Measurements from ENCODE around the gene IFNK.
A peak's percentile ranks its signal among the peaks of the same experiment; 100 is the strongest.

IFNK gene

GRCh38 chr9:27527702-27528075 lies 3.6 kb downstream of the IFNK start:
- peaks cover 8% of the 10 kb centered on the region for H3K4me1 Mint-ChIP-seq (ENCODE audit: low read depth)
- no peak overlapping the region for H3K27ac Mint-ChIP-seq
- peaks cover 44% of the 10 kb centered on the region for H3K27me3 Mint-ChIP-seq (ENCODE audit: low read depth)
- peak overlapping the region; percentile 25 for H3K4me3 Mint-ChIP-seq
- no peaks in the 10 kb centered on the region for H3K36me3 Mint-ChIP-seq (ENCODE audit: low read depth)
- H3K9me3 Mint-ChIP-seq, result no peaks in the 10 kb centered on the region

DNA sequence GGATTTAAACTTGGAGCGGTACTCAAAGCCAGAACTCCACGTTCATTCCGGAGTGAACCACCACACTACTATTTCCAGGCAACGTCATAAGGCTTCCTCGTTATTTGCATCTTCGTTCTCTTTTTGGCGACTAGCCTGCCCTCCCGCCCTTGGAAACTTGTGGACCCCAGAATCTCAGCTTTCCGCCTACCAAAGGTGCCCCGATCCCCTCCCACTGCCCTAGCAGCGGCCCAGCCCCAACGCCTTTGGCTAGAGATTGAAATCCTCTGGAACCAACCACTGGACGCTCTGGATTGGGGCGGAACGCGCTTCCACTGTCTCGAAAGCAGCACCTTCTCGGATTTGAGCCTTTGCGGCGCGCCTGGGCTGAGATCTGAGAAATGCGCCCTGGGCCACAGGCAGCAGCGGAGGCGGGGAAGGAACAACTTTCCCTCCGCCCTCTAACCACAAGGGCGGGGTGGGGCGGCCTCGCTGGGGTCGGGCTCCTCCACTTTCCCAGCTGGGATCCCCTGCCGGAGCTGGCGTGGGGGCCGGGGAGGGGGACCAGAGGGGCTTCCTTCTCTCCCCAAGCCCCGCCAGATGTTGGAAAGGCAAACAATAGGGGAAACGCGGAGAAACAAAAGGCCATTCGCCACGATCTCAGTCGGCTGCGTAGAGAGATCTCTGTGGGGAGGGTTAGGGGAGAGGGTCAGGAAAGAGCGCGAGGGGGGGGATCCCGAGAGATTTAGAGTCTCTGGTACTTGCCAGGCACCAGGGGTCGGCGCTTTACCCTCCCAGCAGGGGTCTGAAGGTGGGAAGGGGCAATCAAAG lies 4.2 kb downstream of the IFNK start:
- H3K27ac Mint-ChIP-seq, result peak overlapping the region; percentile 18

GRCh38 chr9:27528886-27529315 lies 4.8 kb downstream of the IFNK start:
- Mint-ChIP-seq H3K36me3 (ENCODE audit: low read depth) (no peaks in the 10 kb centered on the region), H3K4me3 (peak overlapping the region; percentile 81), H3K27ac (peak overlapping the region; percentile 11), H3K27me3 (ENCODE audit: low read depth) (peaks cover 45% of the 10 kb centered on the region), H3K4me1 (ENCODE audit: low read depth) (peaks cover 8% of the 10 kb centered on the region), H3K9me3 (no peaks in the 10 kb centered on the region)

More for the DNA sequence above, 4.2 kb downstream of the IFNK start:
- H3K4me3 Mint-ChIP-seq, result peak overlapping the region; percentile 81
- H3K27me3 Mint-ChIP-seq (ENCODE audit: low read depth), result peaks cover 46% of the 10 kb centered on the region
- H3K4me1 Mint-ChIP-seq (ENCODE audit: low read depth), result peaks cover 8% of the 10 kb centered on the region
- no peaks in the 10 kb centered on the region for H3K36me3 Mint-ChIP-seq (ENCODE audit: low read depth)
- no peaks in the 10 kb centered on the region for H3K9me3 Mint-ChIP-seq

DNA sequence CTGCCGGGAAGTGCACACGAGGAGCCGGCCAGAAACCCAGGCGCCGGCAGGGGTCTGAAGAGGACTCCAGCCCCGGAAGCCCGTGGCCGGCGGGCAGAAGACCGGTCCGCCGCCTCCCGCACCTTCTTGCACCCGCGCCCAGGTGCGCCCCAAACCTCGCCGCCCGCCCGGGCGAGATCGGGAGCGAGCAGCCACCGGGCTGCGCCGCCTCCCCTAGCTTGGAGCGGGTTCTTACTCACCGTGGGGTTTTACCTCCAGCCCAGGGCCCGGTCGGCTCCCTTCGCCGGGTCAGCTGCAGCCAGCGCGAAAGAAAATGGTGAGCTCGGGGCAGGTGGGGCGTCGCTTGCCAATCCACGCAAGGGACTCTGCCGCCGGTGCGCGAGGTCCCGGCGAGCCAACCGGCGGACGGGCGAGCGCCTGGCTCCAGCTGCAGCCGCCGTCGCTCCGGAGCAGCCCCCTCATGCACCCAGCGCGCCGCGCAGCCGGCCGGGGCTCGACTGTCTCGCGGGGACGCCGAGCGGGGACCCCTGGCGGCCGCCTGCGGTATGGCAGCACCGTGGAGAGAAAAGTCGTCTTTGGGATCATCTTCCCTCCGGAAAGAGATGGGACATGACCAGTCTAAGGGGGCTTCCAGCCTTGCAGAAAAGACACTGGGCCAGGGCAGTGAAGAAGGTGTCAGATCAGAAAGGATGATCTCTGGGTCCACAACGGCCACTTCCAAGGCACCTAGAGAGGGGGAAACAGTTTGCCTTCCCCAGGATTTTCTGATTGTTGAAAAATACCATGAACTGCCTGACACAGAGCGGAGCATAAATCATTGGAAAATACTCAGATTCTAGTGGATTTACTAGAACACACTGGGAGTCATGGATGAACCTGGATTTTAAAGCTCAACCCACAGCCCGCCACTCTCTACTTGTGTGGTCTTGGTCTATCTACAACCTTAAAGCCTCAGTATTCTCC lies 5.5 kb downstream of the IFNK start, which contains the start of gene MOB3B:
Gene MOB3B (minus strand): TSS at position 499 of the 963 bp plus-strand sequence. CDS start 74,264 bp downstream, outside the sequence.
- H3K9me3 Mint-ChIP-seq, result no peaks in the 10 kb centered on the region
- H3K36me3 Mint-ChIP-seq (ENCODE audit: low read depth), result no peaks in the 10 kb centered on the region
- H3K27ac Mint-ChIP-seq, result peak within 1 kb of the TSS; percentile 18
- H3K4me3 Mint-ChIP-seq, result peak within 1 kb of the TSS; percentile 81
- H3K4me1 Mint-ChIP-seq (ENCODE audit: low read depth), result peaks cover 12% of the 10 kb centered on the region
- peaks cover 45% of the 10 kb centered on the region for H3K27me3 Mint-ChIP-seq (ENCODE audit: low read depth)

DNA sequence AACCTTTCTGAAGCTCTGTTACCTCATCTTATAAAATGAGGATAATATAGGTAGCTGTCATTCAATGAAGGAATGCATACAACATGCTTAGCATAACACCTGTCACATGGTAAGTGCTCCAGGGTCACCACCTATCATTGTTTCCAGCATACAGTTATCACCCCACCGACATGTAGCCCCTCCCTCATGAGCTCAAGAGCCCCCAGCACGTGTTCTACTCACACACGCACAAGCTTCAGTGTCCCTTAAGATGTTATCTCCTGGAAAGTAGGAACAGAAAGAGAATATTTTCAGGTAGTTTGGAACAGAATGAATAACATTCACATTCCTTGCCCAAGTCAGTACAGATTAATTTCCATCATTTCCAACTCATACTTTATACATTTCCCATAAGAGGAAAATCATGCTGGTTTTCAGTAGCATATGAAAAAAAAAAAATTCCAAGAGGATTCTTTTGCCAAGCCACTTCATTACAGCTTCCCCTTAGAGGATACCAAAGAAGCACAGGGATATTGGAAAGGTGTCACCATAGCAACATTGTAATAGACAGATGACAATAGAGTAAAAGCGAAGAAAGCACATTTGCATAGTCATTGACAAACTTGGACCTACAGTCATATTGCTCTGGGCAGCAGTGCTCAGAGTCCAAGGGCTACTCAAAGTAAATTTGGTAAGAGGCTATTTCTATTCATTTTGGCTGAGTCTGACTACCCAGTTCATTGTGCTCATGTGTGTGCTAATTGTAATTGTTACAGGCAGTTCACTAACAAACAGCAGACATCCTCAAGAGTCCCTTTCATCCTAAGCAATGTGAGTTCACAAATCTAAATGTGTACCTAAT lies 7.0 kb downstream of the IFNK start:
- H3K4me1 Mint-ChIP-seq (ENCODE audit: low read depth), result peaks cover 12% of the 10 kb centered on the region
- no peaks in the 10 kb centered on the region for H3K9me3 Mint-ChIP-seq
- no peak overlapping the region for H3K4me3 Mint-ChIP-seq
- H3K36me3 Mint-ChIP-seq (ENCODE audit: low read depth), result no peaks in the 10 kb centered on the region
- no peak overlapping the region for H3K27ac Mint-ChIP-seq
- peaks cover 33% of the 10 kb centered on the region for H3K27me3 Mint-ChIP-seq (ENCODE audit: low read depth)

DNA sequence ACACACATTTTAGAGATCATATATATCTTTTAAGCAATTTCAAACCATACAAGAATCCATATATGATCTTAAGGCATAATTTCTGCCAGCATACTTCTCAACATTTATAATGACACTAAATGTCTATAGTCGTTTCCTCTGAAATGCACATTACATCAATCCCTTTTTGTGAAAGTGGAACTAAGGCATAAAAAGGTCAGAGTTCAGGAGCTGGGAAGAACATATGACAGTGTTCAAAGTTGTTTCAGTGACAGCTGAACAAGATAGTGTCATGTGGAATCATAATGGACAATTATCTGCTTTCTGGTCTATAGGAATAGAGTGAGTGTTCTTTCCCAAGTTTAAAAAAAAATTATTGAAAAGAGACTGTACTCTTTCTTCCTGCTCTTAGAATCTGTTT lies 8.0 kb downstream of the IFNK start:
- no peaks in the 10 kb centered on the region for H3K36me3 Mint-ChIP-seq (ENCODE audit: low read depth)
- H3K4me1 Mint-ChIP-seq (ENCODE audit: low read depth), result peaks cover 12% of the 10 kb centered on the region
- H3K9me3 Mint-ChIP-seq, result no peaks in the 10 kb centered on the region
- peaks cover 24% of the 10 kb centered on the region for H3K27me3 Mint-ChIP-seq (ENCODE audit: low read depth)
- H3K4me3 Mint-ChIP-seq, result no peak overlapping the region
- no peak overlapping the region for H3K27ac Mint-ChIP-seq

DNA sequence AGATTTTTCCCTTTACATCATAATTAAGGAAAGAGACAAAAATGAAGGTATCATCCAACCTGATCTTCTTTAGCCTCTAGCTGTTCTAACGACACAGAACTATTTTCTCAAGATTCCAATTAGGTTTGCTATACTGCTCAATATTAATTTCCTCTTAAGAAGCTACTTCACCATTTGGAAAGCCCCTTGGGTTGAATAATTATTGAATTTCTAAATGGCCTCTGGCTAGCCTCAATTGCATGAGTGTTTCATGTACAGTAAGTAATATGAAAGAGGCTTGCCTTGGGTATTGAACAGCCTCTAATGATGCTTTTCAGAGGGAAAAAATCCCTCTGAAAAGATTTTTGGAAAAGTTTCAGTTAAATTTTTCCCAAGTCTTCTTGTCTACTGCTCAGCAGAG lies 9.2 kb downstream of the IFNK start:
- Mint-ChIP-seq H3K27ac (no peak overlapping the region), H3K4me1 (ENCODE audit: low read depth) (peaks cover 9% of the 10 kb centered on the region), H3K27me3 (ENCODE audit: low read depth) (peaks cover 13% of the 10 kb centered on the region), H3K4me3 (no peak overlapping the region), H3K9me3 (no peaks in the 10 kb centered on the region), H3K36me3 (ENCODE audit: low read depth) (no peaks in the 10 kb centered on the region)

DNA sequence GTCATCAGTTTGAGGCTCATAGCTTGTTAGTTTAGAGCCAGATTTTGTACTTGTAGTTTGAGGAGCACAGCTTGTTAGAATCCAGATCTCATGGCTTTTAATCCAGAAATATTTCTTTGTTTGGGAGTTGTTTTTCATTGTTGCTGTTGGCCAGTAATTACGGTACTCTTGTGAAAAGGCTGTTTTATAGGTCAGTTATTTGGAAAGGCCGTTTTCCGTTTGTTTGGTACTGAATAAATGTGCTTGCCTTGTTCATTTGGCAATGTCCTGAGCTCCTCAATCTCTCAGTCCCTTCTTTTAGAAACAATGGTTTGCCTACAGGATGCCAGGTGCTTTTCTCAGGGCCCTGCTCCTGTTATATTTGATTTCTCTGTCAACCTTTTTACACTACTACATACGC lies 10.0 kb downstream of the IFNK start:
- Mint-ChIP-seq H3K27me3 (ENCODE audit: low read depth) (peaks cover 13% of the 10 kb centered on the region), H3K4me1 (ENCODE audit: low read depth) (peaks cover 10% of the 10 kb centered on the region), H3K4me3 (no peak overlapping the region), H3K9me3 (no peaks in the 10 kb centered on the region), H3K27ac (no peak overlapping the region), H3K36me3 (ENCODE audit: low read depth) (no peaks in the 10 kb centered on the region)

DNA sequence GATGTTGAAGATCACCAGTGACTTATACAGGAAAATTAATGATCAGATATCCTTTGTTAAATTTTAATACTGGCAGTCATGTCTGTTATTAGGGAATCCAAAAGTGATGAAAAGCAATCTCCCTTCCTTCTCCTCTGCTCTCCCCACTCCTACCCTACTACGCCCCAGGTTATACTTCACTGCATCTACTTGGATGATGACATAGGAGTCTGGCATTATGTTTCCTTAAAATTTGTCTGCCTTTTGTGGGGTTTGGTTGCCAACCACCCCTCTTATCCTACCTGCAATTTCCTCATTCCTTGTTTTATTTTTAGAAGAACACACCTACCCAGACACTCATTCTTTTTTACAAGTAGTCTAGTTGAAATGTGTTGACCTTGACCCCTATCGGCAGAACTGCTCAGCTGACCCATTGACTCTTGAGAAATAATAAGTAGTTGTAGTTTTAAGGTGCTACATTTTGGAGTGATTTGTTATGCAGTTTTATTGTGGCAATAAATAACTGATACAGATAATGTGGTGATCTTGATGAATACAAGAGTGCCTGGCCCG lies 10.6 kb downstream of the IFNK start:
- H3K4me1 Mint-ChIP-seq (ENCODE audit: low read depth), result peaks cover 9% of the 10 kb centered on the region
- H3K9me3 Mint-ChIP-seq, result no peaks in the 10 kb centered on the region
- no peak overlapping the region for H3K4me3 Mint-ChIP-seq
- no peaks in the 10 kb centered on the region for H3K36me3 Mint-ChIP-seq (ENCODE audit: low read depth)
- peaks cover 12% of the 10 kb centered on the region for H3K27me3 Mint-ChIP-seq (ENCODE audit: low read depth)
- no peak overlapping the region for H3K27ac Mint-ChIP-seq

- H3K4me1 Mint-ChIP-seq (ENCODE audit: low read depth), result peaks cover 7% of the 10 kb centered on the region
- no peaks in the 10 kb centered on the region for H3K9me3 Mint-ChIP-seq
- no peak overlapping the region for H3K27ac Mint-ChIP-seq
- no peaks in the 10 kb centered on the region for H3K36me3 Mint-ChIP-seq (ENCODE audit: low read depth)
- peaks cover 10% of the 10 kb centered on the region for H3K27me3 Mint-ChIP-seq (ENCODE audit: low read depth)
- no peak overlapping the region for H3K4me3 Mint-ChIP-seq
Measured at GRCh38 chr9:27535701-27536118, 11.6 kb downstream of the IFNK start.

DNA sequence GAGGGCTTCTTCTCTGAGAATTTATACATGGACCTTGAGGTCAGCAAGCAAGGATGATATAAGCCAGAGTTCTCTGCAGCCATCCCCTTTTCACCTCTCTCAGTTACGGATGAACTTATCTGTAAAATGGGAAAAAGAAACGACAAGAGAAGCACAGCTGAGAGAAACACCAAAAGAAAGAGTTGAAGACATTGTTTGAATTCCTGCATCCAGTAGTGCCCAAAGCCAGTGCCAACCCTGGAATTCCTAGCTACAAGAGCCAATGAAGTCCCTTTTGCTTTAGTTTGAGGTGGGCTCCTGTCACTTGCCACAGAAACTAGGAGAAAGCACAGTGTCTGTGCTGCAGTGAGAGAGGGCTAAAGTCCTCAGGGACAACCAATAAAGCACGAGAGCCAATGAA lies 12.1 kb downstream of the IFNK start:
- no peak overlapping the region for H3K27ac Mint-ChIP-seq
- H3K4me3 Mint-ChIP-seq, result no peak overlapping the region
- no peaks in the 10 kb centered on the region for H3K9me3 Mint-ChIP-seq
- peaks cover 7% of the 10 kb centered on the region for H3K4me1 Mint-ChIP-seq (ENCODE audit: low read depth)
- peaks cover 10% of the 10 kb centered on the region for H3K27me3 Mint-ChIP-seq (ENCODE audit: low read depth)
- no peaks in the 10 kb centered on the region for H3K36me3 Mint-ChIP-seq (ENCODE audit: low read depth)

DNA sequence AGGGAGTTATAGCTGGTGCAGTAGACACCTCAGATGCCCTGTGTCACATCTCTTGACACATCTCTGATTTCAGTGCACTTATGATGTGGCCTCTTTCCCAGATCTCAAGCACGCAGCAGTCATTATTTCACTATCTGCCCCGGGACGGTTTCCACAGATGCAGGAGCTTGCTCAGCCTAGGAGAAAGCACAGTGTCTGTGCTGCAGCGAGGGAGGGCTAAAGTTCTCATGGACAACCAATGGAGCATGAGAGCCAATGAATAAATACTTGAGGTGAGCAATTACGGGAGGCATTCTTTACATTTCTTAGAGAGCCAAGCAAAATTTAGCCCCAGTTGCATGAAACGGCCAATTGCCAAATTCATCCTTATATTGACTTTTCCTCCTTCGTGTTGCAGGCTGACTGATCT lies 12.9 kb downstream of the IFNK start:
- Mint-ChIP-seq H3K27ac (no peak overlapping the region), H3K9me3 (no peaks in the 10 kb centered on the region), H3K36me3 (ENCODE audit: low read depth) (no peaks in the 10 kb centered on the region), H3K4me1 (ENCODE audit: low read depth) (peaks cover 7% of the 10 kb centered on the region), H3K27me3 (ENCODE audit: low read depth) (peaks cover 10% of the 10 kb centered on the region), H3K4me3 (no peak overlapping the region)

GRCh38 chr9:27537756-27538155 lies 13.7 kb downstream of the IFNK start:
- Mint-ChIP-seq H3K4me3 (no peak overlapping the region), H3K9me3 (no peaks in the 10 kb centered on the region), H3K27ac (no peak overlapping the region), H3K4me1 (ENCODE audit: low read depth) (peaks cover 7% of the 10 kb centered on the region), H3K27me3 (ENCODE audit: low read depth) (peaks cover 4% of the 10 kb centered on the region), H3K36me3 (ENCODE audit: low read depth) (no peaks in the 10 kb centered on the region)

DNA sequence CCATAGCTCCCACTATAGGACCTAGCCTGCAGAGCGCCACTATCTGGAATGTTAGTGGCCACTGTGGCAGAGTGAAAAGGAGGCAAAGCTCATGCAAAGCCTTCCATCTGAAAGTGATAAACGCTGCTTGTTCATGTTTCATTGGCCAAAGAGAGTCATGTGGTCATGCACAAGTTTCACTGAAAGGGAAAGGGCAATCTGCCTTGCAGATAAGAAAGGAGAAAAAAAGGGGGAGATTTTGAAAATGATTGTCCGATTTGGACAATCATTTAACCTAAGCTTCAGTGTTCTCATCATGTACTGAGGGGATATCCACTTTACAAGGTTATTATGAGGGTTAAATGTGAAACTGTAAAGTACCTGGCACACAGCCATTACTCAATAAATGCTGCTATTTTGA lies 14.6 kb downstream of the IFNK start:
- Mint-ChIP-seq H3K9me3 (no peaks in the 10 kb centered on the region), H3K36me3 (ENCODE audit: low read depth) (peaks cover 2% of the 10 kb centered on the region), H3K27ac (no peak overlapping the region), H3K27me3 (ENCODE audit: low read depth) (no peaks in the 10 kb centered on the region), H3K4me1 (ENCODE audit: low read depth) (peaks cover 7% of the 10 kb centered on the region), H3K4me3 (no peak overlapping the region)
